ENCODE data around the gene ZNF138.
"Not testable (repeated sequence)": the region's sequence is repeated elsewhere in the genome, so short reads cannot be mapped to it uniquely, and the experiment has no call there.

ZNF138 gene

GRCh38 chr7:64794171-64794844 is at the start of gene ZNF138:
ZNF138 (plus strand) TSS chr7:64794428; CDS start chr7:64794569, 141 bp downstream.
- DNase-seq (ENCODE audit: low read depth) = peak; percentile 89

GRCh38 chr7:64744680-64745079 is 49.5 kb upstream of the ZNF138 start:
- no peak for DNase-seq (ENCODE audit: low read depth)

- no peak for DNase-seq (ENCODE audit: low read depth)
These were observed 46.4 kb upstream of the ZNF138 start for GRCh38 chr7:64747802-64748201.

GRCh38 chr7:64753032-64753431 is 41.2 kb upstream of the ZNF138 start:
- DNase-seq (ENCODE audit: low read depth) = no peak

- DNase-seq (ENCODE audit: low read depth) = no peak
These were observed 38.4 kb upstream of the ZNF138 start for GRCh38 chr7:64755865-64756264.

GRCh38 chr7:64758151-64758550 is 36.1 kb upstream of the ZNF138 start:
- no peak for DNase-seq (ENCODE audit: low read depth)

GRCh38 chr7:64768824-64769223 is 25.4 kb upstream of the ZNF138 start:
- no peak for DNase-seq (ENCODE audit: low read depth)

- no peak for DNase-seq (ENCODE audit: low read depth)
These were observed 19.9 kb upstream of the ZNF138 start for GRCh38 chr7:64774204-64774842.

- DNase-seq (ENCODE audit: low read depth) = no peak
These were observed 18.9 kb upstream of the ZNF138 start for GRCh38 chr7:64775289-64775688.

GRCh38 chr7:64784842-64785241 is 9.4 kb upstream of the ZNF138 start:
- DNase-seq (ENCODE audit: low read depth) = not testable (repeated sequence)

- no peak for DNase-seq (ENCODE audit: low read depth)
These were observed 6.9 kb upstream of the ZNF138 start for GRCh38 chr7:64787295-64787694.

GRCh38 chr7:64789241-64789640 is 5.0 kb upstream of the ZNF138 start:
- not testable (repeated sequence) for DNase-seq (ENCODE audit: low read depth)

- DNase-seq (ENCODE audit: low read depth) = no peak
These were observed 997 bp upstream of the ZNF138 start for GRCh38 chr7:64793106-64793755.

GRCh38 chr7:64795176-64795575 is 948 bp downstream of the ZNF138 start:
- DNase-seq (ENCODE audit: low read depth) = no peak

- not testable (repeated sequence) for DNase-seq (ENCODE audit: low read depth)
These were observed 4.9 kb downstream of the ZNF138 start for GRCh38 chr7:64799169-64799568.

- DNase-seq (ENCODE audit: low read depth) = no peak
These were observed 8.5 kb downstream of the ZNF138 start for GRCh38 chr7:64802699-64803098.

GRCh38 chr7:64807731-64808365 is 13.6 kb downstream of the ZNF138 start:
- DNase-seq (ENCODE audit: low read depth) = no peak

GRCh38 chr7:64811767-64812166 is 17.5 kb downstream of the ZNF138 start:
- DNase-seq (ENCODE audit: low read depth) = no peak

GRCh38 chr7:64830926-64831325 is 36.7 kb downstream of the ZNF138 start:
- no peak for DNase-seq (ENCODE audit: low read depth)

- no peak for DNase-seq (ENCODE audit: low read depth)
These were observed 37.9 kb downstream of the ZNF138 start for GRCh38 chr7:64832136-64832535.

GRCh38 chr7:64834989-64835388 is 40.8 kb downstream of the ZNF138 start:
- DNase-seq (ENCODE audit: low read depth) = no peak

- DNase-seq (ENCODE audit: low read depth) = not testable (repeated sequence)
These were observed 41.6 kb downstream of the ZNF138 start for GRCh38 chr7:64835856-64836255.

GRCh38 chr7:64838051-64838450 is 43.8 kb downstream of the ZNF138 start:
- DNase-seq (ENCODE audit: low read depth) = not testable (repeated sequence)
